ENCODE measurements around the gene SLC38A1. TPM values are rescaled to one million over a fixed set of nuclear protein-coding genes. Genes with fewer than 3 reads are reported as not detected.

The SLC38A1 gene
- total RNA-seq, 1 donor from 2014 or later, result 314 TPM

GRCh38 chr12:46147144-46147543, 121.7 kb downstream of the SLC38A1 start:
- H3K9me3 Mint-ChIP-seq, result no peaks in the 10 kb centered on the region
- no peak for DNase-seq
- CTCF ChIA-PET, result interaction anchor here (0.8 to 0.9 kb wide), 2 partner anchors 23 to 156 kb away, joined by 3 read pairs; no protein-coding TSS in a partner anchor
- H3K4me3 Mint-ChIP-seq, result no peak overlapping the region
- intact Hi-C loops (cut with micrococcal nuclease), result no loop called here
- no peaks in the 10 kb centered on the region for H3K36me3 Mint-ChIP-seq (ENCODE audit: low read depth)
- peaks cover 11% of the 10 kb centered on the region for H3K27me3 Mint-ChIP-seq
- POLR2A ChIA-PET, result interaction anchor here (0.7 kb wide), 1 partner anchor 119 kb away, joined by 4 read pairs; no protein-coding TSS in a partner anchor
- H3K4me1 Mint-ChIP-seq, result peaks cover 15% of the 10 kb centered on the region
- no peak for TF ChIP-seq CTCF (IDR thresholded peaks at IDR 0.05)
- no peak overlapping the region for H3K27ac Mint-ChIP-seq
- ATAC-seq (ENCODE audit: low read depth), result peak; percentile 34

- Mint-ChIP-seq H3K27ac (no peak overlapping the region), H3K27me3 (peaks cover 11% of the 10 kb centered on the region), H3K4me3 (no peak overlapping the region), H3K9me3 (no peaks in the 10 kb centered on the region), H3K36me3 (ENCODE audit: low read depth) (no peaks in the 10 kb centered on the region), H3K4me1 (peaks cover 11% of the 10 kb centered on the region)
- ATAC-seq (ENCODE audit: low read depth), result no peak
- ChIA-PET CTCF (interaction anchor here (0.9 kb wide), 1 partner anchor 21 kb away, joined by 3 read pairs; no protein-coding TSS in a partner anchor), POLR2A (no interaction called here)
- no peak for DNase-seq
- intact Hi-C loops (cut with micrococcal nuclease), result no loop called here
- no peak for TF ChIP-seq CTCF (IDR thresholded peaks at IDR 0.05)
Observed at GRCh38 chr12:46145881-46146280, 123.0 kb downstream of the SLC38A1 start.

- no peak for TF ChIP-seq CTCF (IDR thresholded peaks at IDR 0.05)
- H3K9me3 Mint-ChIP-seq, result no peaks in the 10 kb centered on the region
- H3K27ac Mint-ChIP-seq, result no peak overlapping the region
- H3K4me1 Mint-ChIP-seq, result peaks cover 4% of the 10 kb centered on the region
- ATAC-seq (ENCODE audit: low read depth), result no peak
- no peak for DNase-seq
- no peak overlapping the region for H3K4me3 Mint-ChIP-seq
- CTCF ChIA-PET, result no interaction called here
- no peaks in the 10 kb centered on the region for H3K36me3 Mint-ChIP-seq (ENCODE audit: low read depth)
- intact Hi-C loops (cut with micrococcal nuclease), result no loop called here
- peaks cover 11% of the 10 kb centered on the region for H3K27me3 Mint-ChIP-seq
- POLR2A ChIA-PET, result no interaction called here
Observed at GRCh38 chr12:46144433-46144832, 124.4 kb downstream of the SLC38A1 start.

- DNase-seq (no peak), ATAC-seq (ENCODE audit: low read depth) (no peak)
- no peak for TF ChIP-seq CTCF (IDR thresholded peaks at IDR 0.05)
- Mint-ChIP-seq H3K27me3 (peaks cover 4% of the 10 kb centered on the region), H3K27ac (no peak overlapping the region), H3K36me3 (ENCODE audit: low read depth) (no peaks in the 10 kb centered on the region), H3K4me3 (no peak overlapping the region), H3K4me1 (no peaks in the 10 kb centered on the region), H3K9me3 (no peaks in the 10 kb centered on the region)
- CTCF ChIA-PET, result interaction anchor here (1.8 kb wide), 1 partner anchor 11 kb away, joined by 4 read pairs; no protein-coding TSS in a partner anchor
- intact Hi-C loops (cut with micrococcal nuclease), result no loop called here
- POLR2A ChIA-PET, result no interaction called here
Observed at GRCh38 chr12:46136249-46136648, 132.6 kb downstream of the SLC38A1 start.

GRCh38 chr12:46135750-46136149, 133.1 kb downstream of the SLC38A1 start:
- H3K4me3 Mint-ChIP-seq, result no peak overlapping the region
- ChIA-PET POLR2A (no interaction called here), CTCF (interaction anchor here (1.8 kb wide), 1 partner anchor 10 kb away, joined by 4 read pairs; no protein-coding TSS in a partner anchor)
- no peaks in the 10 kb centered on the region for H3K36me3 Mint-ChIP-seq (ENCODE audit: low read depth)
- no peaks in the 10 kb centered on the region for H3K9me3 Mint-ChIP-seq
- no peak overlapping the region for H3K27ac Mint-ChIP-seq
- TF ChIP-seq CTCF (IDR thresholded peaks at IDR 0.05), result no peak
- intact Hi-C loops (cut with micrococcal nuclease), result no loop called here
- no peak for DNase-seq
- peaks cover 4% of the 10 kb centered on the region for H3K27me3 Mint-ChIP-seq
- H3K4me1 Mint-ChIP-seq, result no peaks in the 10 kb centered on the region
- no peak for ATAC-seq (ENCODE audit: low read depth)
